Epidermal melanocyte (primary cell): ENCODE results near the gene FAM3D.

ENCODE experiments used
- DNase-seq: peaks from one replicate; pipeline ENCODE4 v3.0.0; 2011; ENCODE audit warnings: low spot score; ENCODE audit not compliant: insufficient read length

Gene FAM3D

GRCh38 chr3:58597770-58598310 is 68.7 kb downstream of the FAM3D start:
- no peak for DNase-seq

- no peak for DNase-seq
Measured at GRCh38 chr3:58596834-58597518, 69.6 kb downstream of the FAM3D start.

DNA sequence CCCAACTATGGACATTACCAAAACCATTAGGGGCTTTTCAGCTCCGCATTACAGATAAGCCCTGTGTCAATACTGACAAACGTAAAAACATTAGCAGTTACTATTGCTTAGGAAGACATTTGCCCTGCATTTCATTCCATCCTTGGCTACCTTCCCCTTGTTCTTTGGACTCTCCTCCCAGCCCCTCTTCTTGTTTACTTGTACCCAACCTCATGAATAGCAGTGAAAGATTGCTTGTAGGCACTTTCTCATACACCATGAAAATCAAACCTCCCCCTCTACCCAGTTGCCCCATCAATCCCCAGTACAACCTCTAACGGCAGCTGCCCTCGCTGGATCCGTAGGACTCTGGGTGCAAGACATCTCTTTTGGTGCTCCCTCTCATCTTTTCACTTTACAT is 72.5 kb downstream of the FAM3D start:
- no peak for DNase-seq

- DNase-seq = no peak
Measured at GRCh38 chr3:58591517-58592510, 74.8 kb downstream of the FAM3D start.

DNA sequence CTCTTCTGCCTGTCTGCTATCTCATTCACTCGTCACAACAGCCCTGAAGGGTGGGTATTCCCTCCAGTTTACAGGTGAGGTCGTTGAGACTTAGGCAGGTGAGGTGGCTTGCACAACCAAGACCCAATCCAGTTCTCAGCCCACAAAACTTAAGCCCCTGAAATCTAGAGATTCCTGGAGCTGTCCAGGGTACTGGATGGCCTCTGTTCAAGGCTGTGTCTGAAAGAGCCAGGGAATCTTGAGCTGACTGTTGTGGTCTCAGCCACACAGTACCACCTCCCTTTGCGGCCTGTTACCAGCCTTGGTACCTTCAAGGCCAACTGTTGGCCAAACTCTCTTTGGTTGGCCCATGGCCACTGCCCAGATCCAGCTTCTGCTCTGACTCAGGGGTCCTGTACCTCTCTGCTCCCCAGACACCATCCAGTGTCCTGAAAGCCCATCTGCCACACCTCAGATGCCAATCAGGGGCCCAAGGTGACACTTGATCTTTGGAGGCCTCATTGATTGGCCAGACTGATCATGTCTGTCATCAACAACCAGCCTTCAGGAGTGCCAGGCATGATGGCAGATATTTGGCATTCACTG is 78.5 kb downstream of the FAM3D start:
- DNase-seq = no peak

GRCh38 chr3:58586776-58587192 is 79.8 kb downstream of the FAM3D start:
- no peak for DNase-seq

DNA sequence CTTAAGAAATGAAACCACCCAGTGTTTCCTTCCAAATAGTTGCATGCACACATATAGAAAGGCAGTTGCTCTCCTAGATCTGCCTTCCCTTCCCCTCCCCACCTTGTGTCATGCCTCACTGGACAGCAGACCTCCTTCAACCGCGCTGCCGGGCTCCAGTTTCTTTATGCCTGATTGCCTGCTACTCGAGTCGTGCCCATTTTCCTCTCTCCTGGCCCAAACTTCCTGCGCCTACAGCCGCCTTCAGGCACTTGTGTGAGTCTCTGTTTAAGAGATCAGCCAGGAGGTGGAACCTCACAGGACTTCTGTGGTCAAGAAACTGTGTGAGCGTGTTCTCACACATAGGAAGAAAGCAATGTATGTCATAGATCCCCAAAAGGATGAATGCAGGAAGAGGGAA is 80.6 kb downstream of the FAM3D start:
- DNase-seq = no peak

GRCh38 chr3:58585005-58585786 is 81.4 kb downstream of the FAM3D start:
- peak; percentile 90 for DNase-seq

DNA sequence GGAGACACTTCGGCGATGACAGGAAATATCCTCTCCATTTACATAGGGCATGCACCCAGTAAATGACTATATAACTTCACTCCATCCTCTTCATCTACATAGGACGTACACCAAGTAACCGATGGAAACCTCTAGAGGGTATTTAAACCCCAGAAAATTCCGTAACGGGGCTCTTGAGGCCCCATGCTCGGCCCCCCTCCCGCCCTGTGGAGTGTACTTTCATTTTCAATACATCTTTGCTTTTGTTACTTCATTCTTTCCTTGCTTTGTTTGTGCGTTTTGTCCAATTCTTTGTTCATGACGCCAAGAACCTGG is 81.9 kb downstream of the FAM3D start:
- DNase-seq = no peak
